Fibroblast of villous mesenchyme (primary cell): ENCODE data around the gene COL5A3. TPM values are rescaled to one million over a fixed set of nuclear protein-coding genes. Genes with fewer than 3 reads are reported as not detected.
"Not testable (repeated sequence)": the region's sequence is repeated elsewhere in the genome, so short reads cannot be mapped to it uniquely, and the experiment has no call there.

Experiments
- DNase-seq: peaks from one replicate; pipeline ENCODE4 v3.0.0-alpha.2; 2010; ENCODE audit warnings: low read depth
- H3K4me3 ChIP-seq: 2 replicates; pipeline ENCODE4 v1.5.1; 2011; ENCODE audit warnings: low read depth, mild to moderate bottlenecking, low read length
- CTCF ChIP-seq: IDR thresholded peaks from 2 replicates; pipeline ENCODE4 v1.5.1; 2012; ENCODE audit warnings: low read depth, mild to moderate bottlenecking, low read length; ENCODE audit not compliant: insufficient read depth
- total RNA-seq: library from RNA; depleted of rRNA; stranded (reverse); fragments of >200 nt; gene quantifications from 2 replicates; pipeline ENCODE4 v1.2.3, GENCODE V29; 2012

The COL5A3 gene
- total RNA-seq, 1 donor = 5.6 TPM

GRCh38 chr19:9953802-9954542, 56.3 kb downstream of the COL5A3 start:
- no peak for DNase-seq
- no peak for TF ChIP-seq CTCF
- no peak overlapping the region for H3K4me3 ChIP-seq

GRCh38 chr19:9952276-9952675, 58.0 kb downstream of the COL5A3 start:
- no peak overlapping the region for H3K4me3 ChIP-seq
- DNase-seq = no peak
- no peak for TF ChIP-seq CTCF

GRCh38 chr19:9947441-9947840, 62.9 kb downstream of the COL5A3 start:
- no peak for TF ChIP-seq CTCF
- no peak overlapping the region for H3K4me3 ChIP-seq
- no peak for DNase-seq

GRCh38 chr19:9946528-9947125, 63.7 kb downstream of the COL5A3 start:
- not testable (repeated sequence) for DNase-seq, H3K4me3 ChIP-seq

GRCh38 chr19:9945319-9945966, 64.9 kb downstream of the COL5A3 start:
- H3K4me3 ChIP-seq = no peak overlapping the region
- peak; percentile 99 for DNase-seq
- peak; percentile 29 for TF ChIP-seq CTCF

GRCh38 chr19:9943744-9944143, 66.6 kb downstream of the COL5A3 start:
- TF ChIP-seq CTCF = no peak
- no peak for DNase-seq
- no peak overlapping the region for H3K4me3 ChIP-seq

- TF ChIP-seq CTCF = no peak
- no peak overlapping the region for H3K4me3 ChIP-seq
- DNase-seq = no peak
Measured at GRCh38 chr19:9941671-9942070, 68.6 kb downstream of the COL5A3 start.
